Esophagus squamous epithelium (tissue), 4 donors: Measurements from ENCODE around the gene TRMT13.

ENCODE experiments used
- CTCF ChIP-seq, 6 experiments: fragments of 450-650 bp in 4 of 6; fragments of 200-600 bp in 2 of 6; sonication (generic) in 2 of 6; IDR thresholded peaks; one replicate each; pipeline ENCODE4 v1.5.1; 2016 to 2019; ENCODE audit warnings: antibody characterized with exemption in 6 of 6, mild to moderate bottlenecking in 4 of 6, moderate library complexity in 4 of 6
- POLR2A ChIP-seq, 4 donors: fragments of 450-650 bp; IDR thresholded peaks; one replicate each; pipeline ENCODE4 v1.6.1; 2017; ENCODE audit warnings: antibody characterized with exemption in 4 of 4, mild to moderate bottlenecking in 4 of 4, moderate library complexity in 3 of 4

- no peak for TF ChIP-seq POLR2A (IDR thresholded peaks at IDR 0.05)
- no peak for TF ChIP-seq CTCF (IDR thresholded peaks at IDR 0.05)
These were observed 43.9 kb upstream of the TRMT13 start for GRCh38 chr1:100089082-100089481.
